Stimulated activated memory B cell treated with anti-CD40 and anti-IgM and Interleukin-4, amounts not matched to agents 10 μg/mL and 1 μg/mL and 100 μg/mL, for 72 hours (primary cell): ENCODE measurements around the gene ANO3.
"Not testable (repeated sequence)": the region's sequence is repeated elsewhere in the genome, so short reads cannot be mapped to it uniquely, and the experiment has no call there.

Source experiments
- ATAC-seq: fragments of 150-1000 bp; cut with Tn5 transposase; 2 replicates; pipeline ENCODE4 v1.10.0; 2021
- H3K27ac Mint-ChIP-seq: one replicate; pipeline ENCODE4 v1.8.0; 2022; ENCODE audit warnings: mild to moderate bottlenecking, mixed read lengths
- H3K27me3 Mint-ChIP-seq: one replicate; pipeline ENCODE4 v1.8.0; 2022; ENCODE audit warnings: mixed read lengths
- H3K36me3 Mint-ChIP-seq: one replicate; pipeline ENCODE4 v1.8.0; 2022; ENCODE audit warnings: mixed read lengths
- H3K4me1 Mint-ChIP-seq: one replicate; pipeline ENCODE4 v1.8.0; 2022; ENCODE audit warnings: mixed read lengths
- H3K4me3 Mint-ChIP-seq: one replicate; pipeline ENCODE4 v1.8.0; 2022; ENCODE audit warnings: mild to moderate bottlenecking, moderate library complexity, mixed read lengths
- H3K9me3 Mint-ChIP-seq: one replicate; pipeline ENCODE4 v1.8.0; 2022; ENCODE audit warnings: mixed read lengths

Gene ANO3

GRCh38 chr11:26558190-26558589 lies 226.3 kb downstream of the ANO3 start:
- Mint-ChIP-seq H3K4me3 (no peak overlapping the region), H3K9me3 (no peaks in the 10 kb centered on the region), H3K27ac (no peak overlapping the region), H3K27me3 (no peaks in the 10 kb centered on the region), H3K36me3 (no peaks in the 10 kb centered on the region), H3K4me1 (no peaks in the 10 kb centered on the region)
- no peak for ATAC-seq

- no peak overlapping the region for H3K27ac Mint-ChIP-seq
- H3K4me3 Mint-ChIP-seq: no peak overlapping the region
- ATAC-seq: no peak
- H3K27me3 Mint-ChIP-seq: no peaks in the 10 kb centered on the region
- peaks cover 3% of the 10 kb centered on the region for H3K9me3 Mint-ChIP-seq
- H3K4me1 Mint-ChIP-seq: no peaks in the 10 kb centered on the region
- no peaks in the 10 kb centered on the region for H3K36me3 Mint-ChIP-seq
These were observed 237.7 kb downstream of the ANO3 start for GRCh38 chr11:26569646-26570045.

- Mint-ChIP-seq H3K27ac (no peak within 1 kb of the TSS), H3K36me3 (no peaks in the 10 kb centered on the region), H3K4me3 (no peak within 1 kb of the TSS), H3K9me3 (no peaks in the 10 kb centered on the region), H3K27me3 (no peaks in the 10 kb centered on the region), H3K4me1 (no peaks in the 10 kb centered on the region)
- ATAC-seq: no peak
These were observed 240.1 kb downstream of the ANO3 start, which contains the start of gene MUC15 for GRCh38 chr11:26571861-26572654. TSS of gene MUC15 (minus strand) at chr11:26572263. CDS start at chr11:26567094, 5,169 bp downstream.

GRCh38 chr11:26572770-26573402 lies 241.0 kb downstream of the ANO3 start:
- no peak for ATAC-seq
- H3K4me1 Mint-ChIP-seq: no peaks in the 10 kb centered on the region
- no peaks in the 10 kb centered on the region for H3K9me3 Mint-ChIP-seq
- H3K27ac Mint-ChIP-seq: no peak overlapping the region
- no peaks in the 10 kb centered on the region for H3K36me3 Mint-ChIP-seq
- H3K4me3 Mint-ChIP-seq: no peak overlapping the region
- no peaks in the 10 kb centered on the region for H3K27me3 Mint-ChIP-seq

GRCh38 chr11:26573896-26574295 lies 242.0 kb downstream of the ANO3 start:
- no peak for ATAC-seq
- Mint-ChIP-seq H3K9me3 (no peaks in the 10 kb centered on the region), H3K27ac (no peak overlapping the region), H3K4me3 (no peak overlapping the region), H3K27me3 (no peaks in the 10 kb centered on the region), H3K4me1 (no peaks in the 10 kb centered on the region), H3K36me3 (no peaks in the 10 kb centered on the region)

GRCh38 chr11:26575946-26576345 lies 244.0 kb downstream of the ANO3 start:
- Mint-ChIP-seq H3K36me3 (no peaks in the 10 kb centered on the region), H3K9me3 (no peaks in the 10 kb centered on the region), H3K27ac (no peak overlapping the region), H3K4me3 (no peak overlapping the region), H3K4me1 (no peaks in the 10 kb centered on the region), H3K27me3 (no peaks in the 10 kb centered on the region)
- ATAC-seq: no peak

GRCh38 chr11:26578998-26579661 lies 247.2 kb downstream of the ANO3 start:
- Mint-ChIP-seq H3K27ac (no peak overlapping the region), H3K36me3 (no peaks in the 10 kb centered on the region), H3K27me3 (no peaks in the 10 kb centered on the region), H3K4me1 (no peaks in the 10 kb centered on the region), H3K9me3 (no peaks in the 10 kb centered on the region), H3K4me3 (no peak overlapping the region)
- no peak for ATAC-seq

GRCh38 chr11:26579683-26580082 lies 247.8 kb downstream of the ANO3 start:
- H3K4me1 Mint-ChIP-seq: no peaks in the 10 kb centered on the region
- H3K9me3 Mint-ChIP-seq: no peaks in the 10 kb centered on the region
- no peak overlapping the region for H3K4me3 Mint-ChIP-seq
- ATAC-seq: no peak
- H3K27ac Mint-ChIP-seq: no peak overlapping the region
- no peaks in the 10 kb centered on the region for H3K27me3 Mint-ChIP-seq
- H3K36me3 Mint-ChIP-seq: no peaks in the 10 kb centered on the region

GRCh38 chr11:26580929-26581328 lies 249.0 kb downstream of the ANO3 start:
- no peak overlapping the region for H3K27ac Mint-ChIP-seq
- H3K27me3 Mint-ChIP-seq: no peaks in the 10 kb centered on the region
- no peak for ATAC-seq
- H3K4me3 Mint-ChIP-seq: no peak overlapping the region
- no peaks in the 10 kb centered on the region for H3K36me3 Mint-ChIP-seq
- no peaks in the 10 kb centered on the region for H3K4me1 Mint-ChIP-seq
- no peaks in the 10 kb centered on the region for H3K9me3 Mint-ChIP-seq

GRCh38 chr11:26583550-26583949 lies 251.6 kb downstream of the ANO3 start:
- ATAC-seq: no peak
- H3K4me3 Mint-ChIP-seq: no peak overlapping the region
- H3K27ac Mint-ChIP-seq: no peak overlapping the region
- no peaks in the 10 kb centered on the region for H3K36me3 Mint-ChIP-seq
- no peaks in the 10 kb centered on the region for H3K9me3 Mint-ChIP-seq
- no peaks in the 10 kb centered on the region for H3K4me1 Mint-ChIP-seq
- H3K27me3 Mint-ChIP-seq: no peaks in the 10 kb centered on the region

GRCh38 chr11:26584818-26585217 lies 252.9 kb downstream of the ANO3 start:
- Mint-ChIP-seq H3K27me3 (no peaks in the 10 kb centered on the region), H3K9me3 (no peaks in the 10 kb centered on the region), H3K27ac (no peak overlapping the region), H3K4me3 (no peak overlapping the region), H3K36me3 (no peaks in the 10 kb centered on the region), H3K4me1 (no peaks in the 10 kb centered on the region)
- ATAC-seq: no peak

GRCh38 chr11:26587073-26587472 lies 255.1 kb downstream of the ANO3 start:
- no peaks in the 10 kb centered on the region for H3K27me3 Mint-ChIP-seq
- no peak overlapping the region for H3K4me3 Mint-ChIP-seq

GRCh38 chr11:26593691-26594090 lies 261.8 kb downstream of the ANO3 start:
- no peak overlapping the region for H3K4me3 Mint-ChIP-seq
- no peaks in the 10 kb centered on the region for H3K4me1 Mint-ChIP-seq
- no peaks in the 10 kb centered on the region for H3K27me3 Mint-ChIP-seq
- ATAC-seq: no peak
- H3K9me3 Mint-ChIP-seq: peaks cover 8% of the 10 kb centered on the region
- H3K36me3 Mint-ChIP-seq: no peaks in the 10 kb centered on the region
- no peak overlapping the region for H3K27ac Mint-ChIP-seq

More at GRCh38 chr11:26587073-26587472, 255.1 kb downstream of the ANO3 start:
- peaks cover 4% of the 10 kb centered on the region for H3K9me3 Mint-ChIP-seq
- no peaks in the 10 kb centered on the region for H3K36me3 Mint-ChIP-seq
- ATAC-seq: no peak
- no peaks in the 10 kb centered on the region for H3K4me1 Mint-ChIP-seq
- H3K27ac Mint-ChIP-seq: no peak overlapping the region

GRCh38 chr11:26595207-26595865 lies 263.4 kb downstream of the ANO3 start:
- not testable (repeated sequence) for H3K4me1 Mint-ChIP-seq

GRCh38 chr11:26597049-26597689 lies 265.2 kb downstream of the ANO3 start:
- not testable (repeated sequence) for H3K4me3 Mint-ChIP-seq, H3K36me3 Mint-ChIP-seq

More at GRCh38 chr11:26595207-26595865, 263.4 kb downstream of the ANO3 start:
- not testable (repeated sequence) for ATAC-seq, H3K27me3 Mint-ChIP-seq, H3K27ac Mint-ChIP-seq, H3K9me3 Mint-ChIP-seq, H3K36me3 Mint-ChIP-seq, H3K4me3 Mint-ChIP-seq

More at GRCh38 chr11:26597049-26597689, 265.2 kb downstream of the ANO3 start:
- peaks cover 11% of the 10 kb centered on the region for H3K9me3 Mint-ChIP-seq
- not testable (repeated sequence) for H3K4me1 Mint-ChIP-seq, ATAC-seq, H3K27ac Mint-ChIP-seq, H3K27me3 Mint-ChIP-seq
